DND-41 (cell line): ENCODE data around the gene HOXA3.

Experiments
- CTCF ChIP-seq: IDR thresholded peaks from 2 replicates; pipeline ENCODE4 v1.5.1; 2012; ENCODE audit warnings: borderline replicate concordance, low read length, moderate library complexity, mild to moderate bottlenecking; ENCODE audit not compliant: poor library complexity, severe bottlenecking; ENCODE audit errors: extremely low read depth
- EZH2 ChIP-seq: IDR thresholded peaks from 3 replicates; pipeline ENCODE4 v1.6.1; 2012; ENCODE audit warnings: borderline replicate concordance, low read depth, mild to moderate bottlenecking, moderate library complexity, low read length, inconsistent platforms; ENCODE audit not compliant: severe bottlenecking

GRCh38 chr7:27189295-27189996 is 37.1 kb upstream of the HOXA3 start:
- TF ChIP-seq EZH2 (no peak), CTCF (no peak)
